HepG2 (cell line): ENCODE results near the gene ZNF275. TPM values are rescaled to one million over a fixed set of nuclear protein-coding genes. Genes with fewer than 3 reads are reported as not detected.
A peak's percentile ranks its signal among the peaks of the same experiment; 100 is the strongest.

ENCODE experiments used
- CHCHD3 ChIP-seq: sonication (generic); formaldehyde crosslinking; IDR thresholded peaks from 2 replicates; pipeline ENCODE4 v1.8.0; 2022; ENCODE audit warnings: mild to moderate bottlenecking, missing genetic modification reagents, moderate library complexity
- HDAC2 ChIP-seq: sonication (generic); formaldehyde crosslinking; IDR thresholded peaks from 2 replicates; pipeline ENCODE4 v1.4.0; 2020; ENCODE audit warnings: missing genetic modification reagents
- KDM2A ChIP-seq: sonication (generic); formaldehyde crosslinking; IDR thresholded peaks from 2 replicates; pipeline ENCODE4 v1.4.0; 2020; ENCODE audit warnings: low read depth, missing genetic modification reagents, borderline replicate concordance
- NPAS2 ChIP-seq: sonication (generic); formaldehyde crosslinking; IDR thresholded peaks from 2 replicates; pipeline ENCODE4 v1.8.0; 2022; ENCODE audit warnings: mild to moderate bottlenecking, missing genetic modification reagents, borderline replicate concordance
- PAWR ChIP-seq: sonication (generic); formaldehyde crosslinking; IDR thresholded peaks from 2 replicates; pipeline ENCODE4 v1.4.0; 2020; ENCODE audit warnings: missing genetic modification reagents, mild to moderate bottlenecking, borderline replicate concordance
- POGZ ChIP-seq: sonication (generic); formaldehyde crosslinking; IDR thresholded peaks from 2 replicates; pipeline ENCODE4 v1.4.0; 2020; ENCODE audit warnings: mild to moderate bottlenecking, missing genetic modification reagents
- PPARG ChIP-seq: conservative IDR thresholded peaks from 2 replicates; pipeline ENCODE4 v1.6.1; 2016; ENCODE audit warnings: missing biosample characterization, missing genetic modification reagents
- RARA ChIP-seq: IDR thresholded peaks from 2 replicates; pipeline ENCODE4 v1.6.1; 2016; ENCODE audit warnings: missing genetic modification reagents, missing compliant biosample characterization
- RBM39 ChIP-seq: fragments of 200-400 bp; formaldehyde crosslinking; IDR thresholded peaks from one replicate; pipeline ENCODE4 v1.6.1; 2018; ENCODE audit warnings: antibody characterized with exemption, mild to moderate bottlenecking, low read depth, low read length; ENCODE audit not compliant: poor library complexity, severe bottlenecking
- ZNF205 ChIP-seq: IDR thresholded peaks from 2 replicates; pipeline ENCODE4 v1.6.1; 2018; ENCODE audit warnings: missing biosample characterization, missing genetic modification reagents
- ZNF530 ChIP-seq: sonication (generic); formaldehyde crosslinking; IDR thresholded peaks from 2 replicates; pipeline ENCODE4 v1.5.0; 2020; ENCODE audit warnings: low read depth, mild to moderate bottlenecking, missing genetic modification reagents
- polyA plus RNA-seq, 8 experiments: library from polyadenylated mRNA; depleted of rRNA in 3 of 8; stranded (reverse) in 7 of 8; unstranded in 1 of 8; fragments of >200 nt; fragmentation: Illumina TruSeq in 4 of 8; extraction: Trizol in 4 of 8; gene quantifications; 2 replicates each; pipeline versions ENCODE4 v1.2.1 to v1.2.3, GENCODE V29; 2011 to 2016; ENCODE audit warnings: low read depth in 4 of 8, missing spikeins in 1 of 8, mixed read lengths in 1 of 8; ENCODE audit not compliant: insufficient read depth in 1 of 8
- total RNA-seq, 5 experiments: library from RNA; depleted of rRNA; stranded (reverse); fragments of >200 nt; fragmentation: Illumina TruSeq; extraction: Trizol; gene quantifications; 2 replicates each; pipeline ENCODE4 v1.2.3, GENCODE V29; 2016; ENCODE audit warnings: low read depth in 1 of 5
- TF ChIP-seq, protein P1 (sequence below): sonication (generic); formaldehyde crosslinking; conservative IDR thresholded peaks from 2 replicates; pipeline ENCODE4 v1.4.0; 2020; ENCODE audit warnings: missing genetic modification reagents
- TF ChIP-seq, protein P2 (sequence below): sonication (generic); formaldehyde crosslinking; IDR thresholded peaks from 2 replicates; pipeline ENCODE4 v1.4.0; 2020; ENCODE audit warnings: mild to moderate bottlenecking, missing genetic modification reagents
- TF ChIP-seq, protein P3 (sequence below): sonication (generic); formaldehyde crosslinking; IDR thresholded peaks from 2 replicates; pipeline ENCODE4 v1.4.0; 2020; ENCODE audit warnings: missing genetic modification reagents, borderline replicate concordance
- TF ChIP-seq, protein P4 (sequence below): sonication (generic); formaldehyde crosslinking; IDR thresholded peaks from 2 replicates; pipeline ENCODE4 v1.4.0; 2020; ENCODE audit warnings: missing genetic modification reagents
- TF ChIP-seq, protein P5 (sequence below): sonication (generic); formaldehyde crosslinking; IDR thresholded peaks from 2 replicates; pipeline ENCODE4 v1.9.0; 2022; ENCODE audit warnings: missing genetic modification reagents, mild to moderate bottlenecking, borderline replicate concordance

ZNF275 gene
- total and polyA plus RNA-seq, 2 of the 13 experiments (the other 11 are each of a cell fraction or from before 2014, with no cell fraction given) = 6.4 to 11.8 TPM

DNA sequence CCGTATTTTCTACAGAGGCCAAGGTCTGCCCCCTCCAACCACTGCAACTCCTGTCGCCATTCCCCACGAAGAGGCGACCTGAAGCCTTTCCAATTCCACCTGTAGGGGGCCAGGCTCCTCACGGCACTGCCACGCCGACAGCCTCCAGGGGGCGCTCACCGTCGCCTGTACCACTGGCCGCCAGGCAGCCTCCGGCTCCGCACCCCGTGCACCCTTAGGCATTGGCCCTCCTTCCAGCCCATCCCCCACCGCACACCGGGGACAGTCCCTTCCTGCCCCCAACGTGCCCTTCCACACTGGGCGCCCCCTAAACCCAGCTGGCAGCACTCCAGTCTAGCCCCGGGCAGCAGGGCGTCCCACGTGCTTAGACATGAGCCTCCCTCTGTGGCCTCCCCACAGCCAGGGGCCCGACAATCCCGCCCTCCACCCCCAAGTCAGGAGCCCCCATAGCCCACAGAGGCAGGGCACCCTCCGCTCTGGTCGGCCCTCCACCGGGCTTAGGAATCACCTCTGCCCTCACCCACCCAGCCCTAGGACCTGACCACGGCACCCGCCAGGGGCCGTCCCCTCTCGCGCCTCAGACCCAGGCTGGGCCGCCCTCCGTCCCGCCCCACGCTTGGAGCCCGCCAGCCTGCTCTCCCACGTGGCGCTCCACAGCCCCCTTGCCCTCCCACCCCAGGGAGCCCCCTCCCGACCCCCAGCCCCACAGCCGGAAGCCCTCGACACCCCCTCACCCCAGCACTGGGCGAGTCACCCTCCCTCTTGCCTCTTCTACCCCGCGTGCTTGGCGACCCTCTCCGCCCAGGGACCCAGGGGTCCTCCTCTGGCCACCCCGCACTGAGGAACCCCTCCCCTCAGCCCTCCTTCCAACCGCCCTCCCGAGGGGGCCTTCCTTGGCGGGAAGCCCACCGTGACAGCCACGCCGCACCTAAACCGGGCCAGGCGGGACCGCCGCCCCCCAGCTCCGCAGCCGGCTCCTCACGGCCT lies 66.5 kb downstream of the ZNF275 start (continued):
- TF ChIP-seq, protein P1, sequence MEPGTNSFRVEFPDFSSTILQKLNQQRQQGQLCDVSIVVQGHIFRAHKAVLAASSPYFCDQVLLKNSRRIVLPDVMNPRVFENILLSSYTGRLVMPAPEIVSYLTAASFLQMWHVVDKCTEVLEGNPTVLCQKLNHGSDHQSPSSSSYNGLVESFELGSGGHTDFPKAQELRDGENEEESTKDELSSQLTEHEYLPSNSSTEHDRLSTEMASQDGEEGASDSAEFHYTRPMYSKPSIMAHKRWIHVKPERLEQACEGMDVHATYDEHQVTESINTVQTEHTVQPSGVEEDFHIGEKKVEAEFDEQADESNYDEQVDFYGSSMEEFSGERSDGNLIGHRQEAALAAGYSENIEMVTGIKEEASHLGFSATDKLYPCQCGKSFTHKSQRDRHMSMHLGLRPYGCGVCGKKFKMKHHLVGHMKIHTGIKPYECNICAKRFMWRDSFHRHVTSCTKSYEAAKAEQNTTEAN (CRISPR knock-in tag) = no peak
- no peak for TF ChIP-seq ZNF205 (CRISPR knock-in tag)
- TF ChIP-seq, protein P2, sequence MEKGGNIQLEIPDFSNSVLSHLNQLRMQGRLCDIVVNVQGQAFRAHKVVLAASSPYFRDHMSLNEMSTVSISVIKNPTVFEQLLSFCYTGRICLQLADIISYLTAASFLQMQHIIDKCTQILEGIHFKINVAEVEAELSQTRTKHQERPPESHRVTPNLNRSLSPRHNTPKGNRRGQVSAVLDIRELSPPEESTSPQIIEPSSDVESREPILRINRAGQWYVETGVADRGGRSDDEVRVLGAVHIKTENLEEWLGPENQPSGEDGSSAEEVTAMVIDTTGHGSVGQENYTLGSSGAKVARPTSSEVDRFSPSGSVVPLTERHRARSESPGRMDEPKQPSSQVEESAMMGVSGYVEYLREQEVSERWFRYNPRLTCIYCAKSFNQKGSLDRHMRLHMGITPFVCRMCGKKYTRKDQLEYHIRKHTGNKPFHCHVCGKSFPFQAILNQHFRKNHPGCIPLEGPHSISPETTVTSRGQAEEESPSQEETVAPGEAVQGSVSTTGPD = no peak
- no peak for TF ChIP-seq RARA
- TF ChIP-seq CHCHD3 (CRISPR knock-in tag) = no peak
- TF ChIP-seq, protein P3, sequence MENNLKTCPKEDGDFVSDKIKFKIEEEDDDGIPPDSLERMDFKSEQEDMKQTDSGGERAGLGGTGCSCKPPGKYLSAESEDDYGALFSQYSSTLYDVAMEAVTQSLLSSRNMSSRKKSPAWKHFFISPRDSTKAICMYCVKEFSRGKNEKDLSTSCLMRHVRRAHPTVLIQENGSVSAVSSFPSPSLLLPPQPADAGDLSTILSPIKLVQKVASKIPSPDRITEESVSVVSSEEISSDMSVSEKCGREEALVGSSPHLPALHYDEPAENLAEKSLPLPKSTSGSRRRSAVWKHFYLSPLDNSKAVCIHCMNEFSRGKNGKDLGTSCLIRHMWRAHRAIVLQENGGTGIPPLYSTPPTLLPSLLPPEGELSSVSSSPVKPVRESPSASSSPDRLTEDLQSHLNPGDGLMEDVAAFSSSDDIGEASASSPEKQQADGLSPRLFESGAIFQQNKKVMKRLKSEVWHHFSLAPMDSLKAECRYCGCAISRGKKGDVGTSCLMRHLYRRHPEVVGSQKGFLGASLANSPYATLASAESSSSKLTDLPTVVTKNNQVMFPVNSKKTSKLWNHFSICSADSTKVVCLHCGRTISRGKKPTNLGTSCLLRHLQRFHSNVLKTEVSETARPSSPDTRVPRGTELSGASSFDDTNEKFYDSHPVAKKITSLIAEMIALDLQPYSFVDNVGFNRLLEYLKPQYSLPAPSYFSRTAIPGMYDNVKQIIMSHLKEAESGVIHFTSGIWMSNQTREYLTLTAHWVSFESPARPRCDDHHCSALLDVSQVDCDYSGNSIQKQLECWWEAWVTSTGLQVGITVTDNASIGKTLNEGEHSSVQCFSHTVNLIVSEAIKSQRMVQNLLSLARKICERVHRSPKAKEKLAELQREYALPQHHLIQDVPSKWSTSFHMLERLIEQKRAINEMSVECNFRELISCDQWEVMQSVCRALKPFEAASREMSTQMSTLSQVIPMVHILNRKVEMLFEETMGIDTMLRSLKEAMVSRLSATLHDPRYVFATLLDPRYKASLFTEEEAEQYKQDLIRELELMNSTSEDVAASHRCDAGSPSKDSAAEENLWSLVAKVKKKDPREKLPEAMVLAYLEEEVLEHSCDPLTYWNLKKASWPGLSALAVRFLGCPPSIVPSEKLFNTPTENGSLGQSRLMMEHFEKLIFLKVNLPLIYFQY = no peak
- no peak for TF ChIP-seq HDAC2 (CRISPR knock-in tag)
- no peak for TF ChIP-seq NPAS2
- TF ChIP-seq ZNF530 (CRISPR knock-in tag) = no peak
- TF ChIP-seq, protein P4, sequence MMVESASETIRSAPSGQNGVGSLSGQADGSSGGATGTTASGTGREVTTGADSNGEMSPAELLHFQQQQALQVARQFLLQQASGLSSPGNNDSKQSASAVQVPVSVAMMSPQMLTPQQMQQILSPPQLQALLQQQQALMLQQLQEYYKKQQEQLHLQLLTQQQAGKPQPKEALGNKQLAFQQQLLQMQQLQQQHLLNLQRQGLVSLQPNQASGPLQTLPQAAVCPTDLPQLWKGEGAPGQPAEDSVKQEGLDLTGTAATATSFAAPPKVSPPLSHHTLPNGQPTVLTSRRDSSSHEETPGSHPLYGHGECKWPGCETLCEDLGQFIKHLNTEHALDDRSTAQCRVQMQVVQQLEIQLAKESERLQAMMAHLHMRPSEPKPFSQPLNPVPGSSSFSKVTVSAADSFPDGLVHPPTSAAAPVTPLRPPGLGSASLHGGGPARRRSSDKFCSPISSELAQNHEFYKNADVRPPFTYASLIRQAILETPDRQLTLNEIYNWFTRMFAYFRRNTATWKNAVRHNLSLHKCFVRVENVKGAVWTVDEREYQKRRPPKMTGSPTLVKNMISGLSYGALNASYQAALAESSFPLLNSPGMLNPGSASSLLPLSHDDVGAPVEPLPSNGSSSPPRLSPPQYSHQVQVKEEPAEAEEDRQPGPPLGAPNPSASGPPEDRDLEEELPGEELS = no peak
- no peak for TF ChIP-seq PPARG (CRISPR knock-in tag)
- peak; percentile 65 for TF ChIP-seq KDM2A (CRISPR knock-in tag)
- no peak for TF ChIP-seq POGZ (CRISPR knock-in tag)
- TF ChIP-seq RBM39 = no peak
- TF ChIP-seq, protein P5, sequence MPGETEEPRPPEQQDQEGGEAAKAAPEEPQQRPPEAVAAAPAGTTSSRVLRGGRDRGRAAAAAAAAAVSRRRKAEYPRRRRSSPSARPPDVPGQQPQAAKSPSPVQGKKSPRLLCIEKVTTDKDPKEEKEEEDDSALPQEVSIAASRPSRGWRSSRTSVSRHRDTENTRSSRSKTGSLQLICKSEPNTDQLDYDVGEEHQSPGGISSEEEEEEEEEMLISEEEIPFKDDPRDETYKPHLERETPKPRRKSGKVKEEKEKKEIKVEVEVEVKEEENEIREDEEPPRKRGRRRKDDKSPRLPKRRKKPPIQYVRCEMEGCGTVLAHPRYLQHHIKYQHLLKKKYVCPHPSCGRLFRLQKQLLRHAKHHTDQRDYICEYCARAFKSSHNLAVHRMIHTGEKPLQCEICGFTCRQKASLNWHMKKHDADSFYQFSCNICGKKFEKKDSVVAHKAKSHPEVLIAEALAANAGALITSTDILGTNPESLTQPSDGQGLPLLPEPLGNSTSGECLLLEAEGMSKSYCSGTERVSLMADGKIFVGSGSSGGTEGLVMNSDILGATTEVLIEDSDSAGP (CRISPR knock-in tag) = peak; percentile 43; the same call in 1 of the 2 replicates
- TF ChIP-seq PAWR = no peak
